GM18909 (cell line): ENCODE results near the gene CEP97.

ENCODE experiments used
- ATAC-seq: cut with Tn5 transposase; IDR thresholded peaks from one replicate; pipeline ENCODE4 v1.9.1; 2021; ENCODE audit warnings: mild to moderate bottlenecking; ENCODE audit not compliant: unreplicated experiment, poor library complexity

Gene CEP97

GRCh38 chr3:101812895-101813294 is 88.5 kb downstream of the CEP97 start:
- ATAC-seq, result no peak

GRCh38 chr3:101813817-101814440 is 89.5 kb downstream of the CEP97 start:
- ATAC-seq, result no peak

DNA sequence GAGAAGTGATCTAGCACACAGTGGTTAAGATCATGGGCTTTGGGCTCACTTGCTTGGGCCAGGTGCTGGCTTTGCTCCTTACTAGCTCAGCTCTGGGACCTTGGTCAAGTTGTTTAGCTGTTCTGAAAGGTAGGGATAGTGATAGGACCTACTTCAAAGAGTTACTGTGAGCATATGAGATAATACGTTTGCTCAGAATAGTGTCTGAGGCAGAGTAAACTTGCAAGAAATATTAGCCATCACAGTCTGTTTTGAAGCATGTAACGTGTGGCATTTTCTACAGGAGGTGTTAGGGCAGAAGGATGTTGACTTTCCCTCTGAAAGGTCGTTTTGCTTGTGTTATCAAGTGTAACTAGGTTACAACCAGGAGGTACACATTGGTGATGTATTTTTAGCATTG is 90.4 kb downstream of the CEP97 start:
- ATAC-seq, result no peak

DNA sequence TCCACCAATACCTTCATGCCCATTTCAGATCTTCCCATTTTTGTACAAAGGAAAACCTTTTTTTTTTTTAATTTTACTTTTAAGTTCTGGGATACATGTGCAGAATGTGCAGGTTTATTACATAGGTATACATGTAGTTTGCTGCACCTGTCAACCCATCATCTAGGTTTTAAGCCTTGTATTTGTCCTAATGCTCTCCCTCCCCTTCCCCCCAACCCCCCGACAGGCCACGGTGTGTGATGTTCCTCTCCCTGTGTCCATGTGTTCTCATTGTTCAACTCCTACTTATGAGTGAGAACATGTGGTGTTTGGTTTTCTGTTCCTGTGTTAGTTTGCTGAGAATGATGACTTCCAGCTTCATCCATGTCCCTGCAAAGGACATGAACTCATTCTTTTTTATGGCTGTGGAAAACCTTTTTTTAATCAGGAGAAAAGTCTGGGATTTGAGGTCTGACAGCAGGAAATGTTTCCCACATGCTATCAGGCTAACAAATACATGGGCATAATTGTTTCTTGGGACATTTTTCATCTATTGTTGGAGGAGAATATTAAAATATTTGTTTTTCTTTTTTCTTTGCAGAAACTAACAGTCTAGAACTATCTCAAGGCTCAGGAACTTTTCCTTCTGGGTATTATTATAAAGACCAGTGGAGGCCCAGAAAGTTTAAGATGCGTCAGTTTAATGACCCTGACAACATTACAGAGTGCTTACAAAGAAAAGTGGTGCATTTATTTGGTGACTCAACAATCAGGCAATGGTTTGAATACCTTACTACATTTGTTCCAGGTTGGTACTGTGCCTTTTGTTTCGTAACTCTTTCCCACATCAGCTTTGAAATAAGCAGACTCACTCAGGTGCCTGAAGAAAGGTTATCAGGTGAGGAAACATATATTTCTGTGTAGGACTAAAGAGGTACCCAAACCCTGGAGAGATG is 92.1 kb downstream of the CEP97 start:
- ATAC-seq, result no peak

- ATAC-seq, result no peak
Observed at GRCh38 chr3:101817992-101818391, 93.6 kb downstream of the CEP97 start.

DNA sequence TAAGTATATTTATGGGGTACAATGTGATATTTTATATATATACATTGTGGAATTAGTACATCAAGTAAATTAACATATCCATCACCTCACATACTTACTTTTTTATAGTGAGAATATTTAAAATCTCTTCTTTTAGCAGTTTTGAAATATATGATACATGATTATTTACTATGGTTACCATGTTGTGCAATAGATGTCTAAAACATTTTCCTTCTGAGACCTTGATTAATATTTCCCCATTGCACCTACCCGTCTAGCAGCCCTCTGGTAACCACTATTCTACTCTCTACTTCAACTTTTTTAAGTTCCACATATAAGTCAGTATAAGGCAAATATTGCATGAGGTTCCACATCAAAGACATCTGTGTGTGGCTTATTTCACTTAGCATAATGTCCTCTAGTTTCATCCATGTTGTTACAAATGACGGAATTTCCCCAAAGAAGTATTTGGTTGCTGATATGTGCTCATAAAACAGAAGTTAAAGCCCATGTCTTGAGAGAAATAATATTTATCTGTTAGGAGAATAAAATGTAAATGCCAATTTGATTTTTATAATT is 95.3 kb downstream of the CEP97 start:
- ATAC-seq, result peak; percentile 71
